ENCODE data around the gene SCLY.
A peak's percentile ranks its signal among the peaks of the same experiment; 100 is the strongest.

SCLY gene

DNA sequence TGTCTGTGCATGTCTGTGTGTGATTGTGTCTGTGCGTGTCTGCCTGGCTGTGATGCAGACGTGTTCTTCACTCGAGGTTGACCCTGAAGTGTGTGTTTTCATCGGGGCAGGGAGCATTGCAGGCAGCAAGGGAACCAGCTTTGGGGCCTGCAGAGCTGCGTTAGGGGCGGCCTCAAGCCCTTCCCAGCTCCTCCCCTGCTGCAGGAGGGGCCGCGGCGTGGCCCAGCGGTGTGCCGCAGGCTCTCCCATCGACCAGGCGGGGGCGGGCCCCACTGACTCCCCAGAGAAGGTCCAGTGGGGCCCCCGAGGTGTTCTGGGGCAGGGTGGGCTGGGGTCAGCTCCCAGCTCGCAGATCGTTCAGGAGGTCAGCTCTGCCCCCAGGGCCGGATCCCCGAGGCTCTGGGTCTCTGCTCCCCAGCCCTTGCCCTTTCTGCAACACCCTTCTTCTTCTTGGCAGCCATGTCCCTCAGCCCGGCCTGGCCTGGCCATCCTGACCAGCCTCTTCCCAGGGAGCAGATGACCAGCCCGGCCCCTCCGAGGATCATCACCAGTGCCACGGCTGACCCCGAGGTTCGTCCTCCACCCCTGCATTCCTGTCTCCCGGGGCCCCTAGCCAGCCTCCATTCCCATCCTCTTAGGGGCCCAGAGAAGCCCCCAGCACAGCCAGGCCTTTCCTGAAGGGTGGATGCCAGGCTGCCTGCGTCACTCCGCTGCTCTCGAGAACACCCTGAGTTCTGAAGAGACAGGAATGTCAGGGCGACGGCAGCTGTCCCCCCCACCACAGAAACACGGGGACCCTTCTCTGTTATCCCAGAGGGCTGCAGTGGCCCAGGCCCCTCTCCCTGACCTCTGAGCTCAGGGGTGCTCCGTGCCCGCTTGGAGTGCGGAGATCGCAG lies 66.6 kb downstream of the SCLY start:
- DNase-seq (ENCODE audit: low read depth in 2 of 2), result no peak

DNA sequence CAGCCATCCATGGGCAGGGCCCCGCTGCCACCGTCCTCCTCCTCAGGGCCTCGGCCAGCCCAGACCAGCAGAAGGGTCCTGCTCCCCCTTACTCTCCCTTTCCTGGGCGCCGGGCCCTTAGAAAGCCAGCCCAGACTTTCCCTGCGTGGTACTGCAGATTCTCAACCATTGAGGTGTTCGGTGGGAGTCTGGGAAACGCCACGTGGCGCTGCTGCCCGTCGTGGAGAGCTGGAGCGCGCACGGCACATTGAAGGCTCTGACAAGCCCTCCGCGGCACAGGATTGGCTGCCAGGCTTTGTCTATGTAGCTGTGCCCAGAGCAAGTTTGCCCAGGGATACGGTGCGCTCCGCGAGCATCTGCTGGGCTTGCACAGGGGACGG lies 67.2 kb downstream of the SCLY start:
- DNase-seq (ENCODE audit: low read depth in 2 of 2), result no peak

DNA sequence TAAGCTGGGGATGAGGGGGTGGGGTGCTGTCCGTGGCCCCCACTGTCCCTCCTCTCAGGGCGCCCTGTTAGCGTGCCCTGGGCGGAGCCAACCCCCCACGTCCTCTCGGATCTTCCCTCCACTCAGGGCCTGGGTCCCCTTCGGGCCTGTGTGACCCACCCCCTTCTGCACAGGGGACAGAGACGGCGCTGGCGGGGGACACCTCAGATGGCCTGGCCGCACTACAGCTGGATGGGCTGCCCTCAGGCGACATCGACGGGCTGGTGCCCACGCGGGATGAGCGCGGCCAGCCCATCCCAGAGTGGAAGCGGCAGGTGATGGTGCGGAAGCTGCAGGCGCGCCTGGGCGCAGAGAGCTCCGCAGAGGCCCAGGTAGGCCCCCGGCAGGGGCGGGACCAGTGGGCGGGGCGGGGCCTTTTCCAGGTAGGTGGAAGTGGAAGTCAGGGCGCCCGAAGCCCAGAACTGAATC lies 67.8 kb downstream of the SCLY start:
- DNase-seq (ENCODE audit: low read depth in 2 of 2), result no peak

DNA sequence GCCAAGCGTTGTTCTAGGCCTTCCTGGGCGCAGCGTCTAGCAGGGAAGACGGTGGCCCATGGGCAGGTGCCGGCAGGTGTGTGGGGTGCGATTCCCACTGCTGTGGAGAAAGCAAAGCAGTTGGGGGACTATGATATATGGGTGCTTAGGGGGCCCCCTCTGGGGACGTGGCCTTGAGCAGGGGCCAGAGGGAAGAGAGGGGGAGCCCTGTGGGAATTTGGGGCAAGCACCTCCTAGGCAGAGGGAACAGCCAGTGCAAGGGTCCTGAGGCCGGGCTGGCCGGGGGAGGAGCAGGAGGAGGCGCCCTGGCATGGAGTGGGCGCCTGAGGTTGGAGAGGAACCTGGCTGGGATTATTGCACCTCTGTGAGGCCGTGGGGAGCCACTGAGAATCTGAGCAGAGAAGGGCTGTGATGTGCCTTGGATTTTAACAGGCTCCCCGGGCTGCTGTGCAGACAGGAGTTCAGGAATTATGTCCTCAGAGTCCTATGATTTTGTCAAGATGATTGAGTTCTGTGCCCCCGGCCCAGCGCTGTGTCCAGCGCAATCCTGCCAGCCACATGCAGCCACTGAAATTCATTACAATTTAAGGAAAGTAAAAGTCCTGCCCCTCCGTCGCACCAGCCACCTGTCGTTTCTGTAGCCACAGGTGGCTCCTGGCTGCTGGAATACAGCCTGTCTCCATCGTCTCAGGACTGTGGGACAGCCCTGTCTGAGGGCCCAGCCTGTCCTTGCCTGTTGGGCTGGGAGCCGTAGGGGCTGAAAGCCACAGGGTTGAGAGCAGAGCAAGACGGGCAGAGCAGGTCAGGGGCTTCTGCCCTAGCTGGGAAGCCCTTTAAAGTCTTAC lies 68.6 kb downstream of the SCLY start:
- DNase-seq (ENCODE audit: low read depth in 2 of 2), result no peak

DNA sequence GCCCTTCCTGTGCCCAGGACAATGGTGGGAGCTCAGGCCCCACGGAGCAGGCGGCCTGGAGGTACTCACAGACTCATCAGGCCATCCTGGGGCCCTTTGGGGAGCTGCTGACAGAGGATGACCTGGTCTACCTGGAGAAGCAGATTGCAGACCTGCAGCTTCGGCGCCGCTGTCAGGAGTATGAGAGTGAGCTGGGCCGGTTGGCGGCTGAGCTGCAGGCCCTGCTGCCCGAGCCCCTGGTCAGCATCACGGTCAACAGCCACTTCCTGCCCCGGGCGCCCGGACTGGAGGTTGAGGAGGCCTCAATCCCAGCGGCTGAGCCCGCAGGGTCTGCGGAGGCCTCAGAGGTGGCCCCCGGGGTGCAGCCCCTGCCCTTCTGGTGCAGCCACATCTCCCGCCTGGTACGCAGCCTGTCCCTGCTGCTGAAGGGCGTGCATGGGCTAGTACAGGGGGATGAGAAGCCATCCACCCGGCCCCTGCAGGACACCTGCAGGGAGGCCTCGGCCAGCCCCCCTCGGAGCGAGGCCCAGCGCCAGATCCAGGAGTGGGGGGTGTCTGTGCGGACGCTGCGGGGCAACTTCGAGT lies 69.4 kb downstream of the SCLY start:
- no peak for DNase-seq (ENCODE audit: low read depth in 2 of 2)

DNA sequence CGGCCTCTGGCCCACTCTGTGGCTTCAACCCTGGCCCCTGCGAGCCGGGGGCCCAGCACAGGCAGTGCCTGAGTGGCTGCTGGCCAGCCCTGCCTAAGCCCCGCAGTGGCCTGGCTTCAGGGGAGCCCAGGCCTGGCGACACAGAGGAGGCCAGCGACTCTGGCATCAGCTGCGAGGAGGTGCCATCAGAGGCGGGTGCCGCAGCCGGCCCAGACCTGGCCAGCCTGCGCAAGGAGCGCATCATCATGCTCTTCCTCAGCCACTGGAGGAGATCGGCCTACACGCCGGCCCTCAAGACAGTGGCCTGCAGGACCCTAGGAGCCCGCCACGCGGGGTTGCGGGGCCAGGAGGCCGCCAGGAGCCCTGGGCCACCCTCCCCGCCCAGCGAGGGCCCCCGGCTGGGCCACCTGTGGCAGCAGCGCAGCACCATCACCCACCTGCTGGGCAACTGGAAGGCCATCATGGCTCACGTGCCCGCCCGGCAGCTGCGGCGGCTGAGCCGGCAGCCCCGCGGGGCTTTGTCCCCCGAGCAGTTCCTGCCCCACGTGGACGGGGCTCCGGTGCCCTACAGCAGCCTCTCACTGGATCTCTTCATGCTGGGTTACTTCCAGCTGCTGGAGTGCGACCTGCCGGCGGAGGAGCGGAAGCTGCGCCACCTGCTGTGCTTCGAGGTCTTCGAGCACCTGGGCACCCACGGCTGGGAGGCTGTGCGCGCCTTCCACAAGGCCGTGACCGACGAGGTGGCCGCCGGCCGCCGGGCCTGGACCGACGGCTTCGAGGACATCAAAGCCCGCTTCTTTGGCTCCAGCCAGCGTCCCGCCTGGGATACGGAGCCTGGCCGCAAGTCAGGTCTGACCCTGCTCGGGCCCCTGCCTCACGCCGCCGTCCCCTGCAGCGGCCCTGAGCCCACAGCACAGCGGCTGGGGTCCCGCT lies 70.2 kb downstream of the SCLY start:
- no peak for DNase-seq (ENCODE audit: low read depth in 2 of 2)

DNA sequence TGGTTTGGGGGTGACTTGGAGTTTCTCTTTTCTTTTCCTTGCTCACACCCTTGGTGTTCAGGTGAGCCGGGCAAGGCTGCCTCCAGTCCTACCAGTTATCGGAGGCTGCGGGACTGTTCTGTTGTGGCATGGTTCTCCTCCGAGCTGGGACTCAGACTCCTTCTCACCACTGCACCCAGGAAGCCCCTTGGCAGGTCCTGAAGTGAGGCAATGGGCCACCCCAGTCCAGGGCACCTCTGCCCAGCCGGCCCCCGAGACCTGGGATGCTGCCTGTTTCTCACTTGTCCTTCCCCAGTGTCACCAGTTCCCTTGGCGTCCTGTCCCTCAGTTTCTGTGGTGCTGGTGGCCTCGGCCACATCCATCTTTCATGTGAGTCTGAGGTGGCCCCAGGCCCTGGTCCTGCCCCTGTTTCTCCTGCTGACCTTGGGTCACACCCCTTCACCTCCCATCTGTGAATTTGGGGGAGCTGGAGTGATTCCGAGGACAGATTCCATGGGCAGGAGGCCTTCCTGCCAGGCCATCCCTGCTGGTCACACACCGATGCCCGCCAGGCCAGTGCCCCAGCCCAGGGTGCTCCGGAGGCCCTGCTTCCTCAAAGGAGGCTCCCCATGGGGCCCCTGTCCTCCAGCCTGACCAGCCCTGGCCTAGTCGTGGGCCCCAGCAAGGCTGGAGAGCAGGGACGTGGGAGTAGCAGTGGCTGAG lies 71.1 kb downstream of the SCLY start:
- DNase-seq (ENCODE audit: low read depth in 2 of 2), result no peak

DNA sequence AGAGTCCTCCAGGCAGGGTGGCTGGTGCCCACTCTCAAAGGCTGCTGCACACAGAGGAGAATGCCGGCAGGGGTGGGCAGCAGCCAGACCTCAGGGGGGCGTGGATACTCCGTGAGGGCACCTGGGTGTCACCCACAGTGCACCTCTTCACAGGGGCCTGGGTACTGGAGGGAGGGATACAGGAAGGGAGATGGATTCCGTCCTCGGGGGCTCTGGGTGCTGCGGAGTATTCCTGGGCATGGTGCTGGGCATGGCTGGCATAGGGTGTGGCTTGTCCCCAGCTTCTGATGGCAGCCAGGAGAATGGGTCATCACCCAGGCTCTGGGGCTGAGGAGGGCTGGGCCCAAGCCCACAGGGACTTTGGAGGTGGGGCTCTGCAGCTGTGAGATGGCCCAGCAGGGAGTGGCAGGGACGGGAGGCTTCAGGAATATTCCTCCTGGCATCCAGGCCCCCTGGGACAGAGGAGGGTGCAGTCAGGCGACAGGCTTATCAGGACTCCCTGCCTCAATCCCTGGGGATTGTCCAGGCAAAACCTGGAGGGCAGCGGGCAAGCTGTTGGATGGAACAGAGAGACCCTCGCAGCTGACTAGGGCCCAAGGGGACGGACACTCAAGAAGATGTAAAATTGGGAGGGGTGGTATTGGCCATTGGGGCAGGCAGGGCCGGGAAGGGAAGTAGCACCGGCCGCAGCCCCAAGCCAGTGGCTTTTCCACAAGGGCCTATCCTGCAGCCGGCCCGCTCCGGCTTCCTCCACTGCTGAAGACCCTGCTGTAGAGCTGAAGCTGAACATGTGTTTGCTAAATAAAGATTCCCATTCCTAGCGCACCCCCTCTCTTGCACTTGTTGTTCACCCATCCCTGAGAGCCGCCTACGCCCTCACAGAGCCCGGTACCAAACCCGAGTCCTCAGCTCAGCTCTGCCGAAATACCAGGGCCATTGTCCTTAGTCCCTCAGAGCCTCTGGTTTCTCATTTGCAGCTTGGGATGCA lies 72.0 kb downstream of the SCLY start:
- DNase-seq (ENCODE audit: low read depth in 2 of 2), result no peak

DNA sequence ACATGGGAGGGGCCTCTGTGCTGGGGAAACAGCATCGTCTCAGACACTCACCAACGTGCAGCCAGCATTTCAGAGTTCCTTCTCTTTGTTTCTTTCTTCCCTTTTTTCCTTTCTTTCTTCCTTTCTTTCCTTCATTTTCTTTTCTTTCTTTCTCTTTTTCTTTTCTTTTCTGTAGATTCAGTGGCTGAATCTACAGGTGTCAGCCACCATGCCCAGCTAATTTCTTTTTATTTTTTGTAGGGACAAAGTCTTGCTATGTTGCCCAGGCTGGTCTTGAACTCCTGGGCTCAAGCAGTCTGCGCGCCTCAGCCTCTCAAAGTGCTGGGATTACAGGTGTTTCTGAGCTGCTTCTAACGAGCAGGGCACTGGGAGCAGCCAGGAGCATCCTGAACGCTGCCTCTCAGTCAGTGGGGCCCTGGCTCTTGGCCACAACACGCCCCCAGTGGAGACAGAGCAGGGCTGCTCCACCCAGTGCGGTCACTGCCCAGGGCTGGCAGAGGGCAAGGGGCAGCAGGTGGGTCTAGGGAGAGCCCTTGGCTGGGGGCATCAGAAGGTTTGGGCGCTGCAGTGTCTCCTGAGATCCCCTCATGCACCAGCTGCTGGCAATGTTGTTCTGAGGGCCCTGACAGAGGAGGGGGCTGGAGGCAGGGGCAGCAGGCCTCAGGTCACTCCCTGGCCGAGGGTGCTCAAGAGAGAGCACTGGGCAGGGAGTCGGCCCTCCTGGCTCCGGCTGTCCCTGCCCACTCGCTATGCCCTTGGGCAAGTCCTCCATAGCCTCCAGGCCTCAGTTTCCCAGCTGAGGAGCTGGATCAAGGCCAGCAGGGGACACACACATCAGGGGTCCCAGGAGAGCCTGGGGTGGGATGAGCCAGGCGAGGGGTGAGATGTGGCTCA lies 72.9 kb downstream of the SCLY start:
- DNase-seq (ENCODE audit: low read depth in 2 of 2), result no peak

DNA sequence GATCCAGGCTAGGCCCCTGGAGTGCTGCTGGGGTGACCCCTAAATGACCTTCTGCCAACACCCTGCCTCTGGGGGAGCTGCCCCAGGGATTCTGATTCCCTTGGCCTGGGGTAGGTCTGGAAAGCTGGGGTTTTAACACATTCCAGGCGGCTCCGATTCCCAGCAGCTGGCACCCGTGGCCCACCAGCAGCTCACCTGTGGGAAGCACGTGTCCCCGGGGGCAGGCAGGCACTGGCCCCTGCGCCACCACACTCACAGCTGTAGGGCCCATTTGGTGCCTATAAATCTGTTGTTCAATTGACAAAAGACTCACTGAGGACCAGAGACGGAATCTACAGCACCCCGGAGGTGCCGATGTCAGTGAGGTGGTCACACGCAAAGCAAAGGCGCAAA lies 73.6 kb downstream of the SCLY start:
- DNase-seq (ENCODE audit: low read depth in 2 of 2), result no peak

DNA sequence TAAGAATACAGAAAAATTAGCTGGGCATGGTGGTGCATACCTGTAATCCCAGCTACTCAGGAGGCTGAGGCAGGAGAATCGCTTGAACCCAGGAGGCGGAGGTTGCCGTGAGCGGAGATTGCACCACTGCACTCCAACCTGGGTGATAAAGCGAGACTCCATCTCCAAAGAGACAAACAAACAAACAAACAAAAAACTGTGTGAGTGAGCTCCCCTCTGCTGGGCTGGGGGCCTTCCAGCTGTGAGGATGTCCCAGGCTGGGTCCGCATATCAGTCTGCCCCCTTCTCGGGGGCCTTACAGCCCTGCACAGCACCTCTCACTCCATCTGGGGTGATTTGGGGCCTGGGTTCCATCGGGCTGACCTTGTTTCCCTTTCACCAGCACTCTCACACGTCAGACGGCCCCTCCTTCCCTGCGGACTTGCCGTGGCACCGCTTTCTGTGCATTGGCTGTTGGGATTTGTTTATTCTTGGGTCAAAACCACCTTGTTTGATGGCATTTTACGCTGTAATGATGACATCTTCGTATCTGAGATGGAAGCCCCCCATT lies 74.9 kb downstream of the SCLY start:
- DNase-seq (ENCODE audit: low read depth in 2 of 2), result no peak

DNA sequence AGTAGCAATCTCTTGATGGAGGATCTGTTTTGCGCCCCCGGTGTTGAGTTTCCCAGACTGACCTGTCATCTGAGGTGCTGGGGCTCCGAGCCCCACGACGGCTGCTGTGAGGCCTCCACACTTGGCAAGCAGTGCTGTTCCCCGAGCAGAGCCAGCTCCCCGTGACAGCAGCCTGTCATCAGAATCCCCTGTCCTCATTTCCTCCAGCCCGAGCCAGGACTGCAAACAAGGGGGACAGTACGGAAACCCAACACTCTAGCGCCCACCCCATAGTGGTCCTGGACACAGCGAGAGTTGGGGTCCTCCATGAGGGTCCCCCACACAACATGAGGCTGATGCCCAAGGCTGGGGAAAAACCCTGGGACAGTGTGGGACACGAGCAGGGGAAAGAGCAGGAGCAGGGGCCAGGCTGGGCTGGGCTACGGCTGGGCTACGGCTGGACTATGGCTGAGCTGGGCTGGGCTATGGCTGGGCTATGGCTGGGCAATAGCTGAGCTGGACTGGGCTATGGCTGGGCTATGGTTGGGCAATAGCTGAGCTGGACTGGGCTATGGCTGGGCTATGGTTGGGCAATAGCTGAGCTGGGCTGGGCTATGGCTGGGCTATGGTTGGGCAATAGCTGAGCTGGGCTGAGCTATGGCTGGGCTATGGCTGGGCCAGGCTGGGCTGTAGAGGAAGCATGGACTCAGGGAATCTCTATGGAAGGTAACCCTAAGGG lies 76.2 kb downstream of the SCLY start:
- no peak for DNase-seq (ENCODE audit: low read depth in 2 of 2)

DNA sequence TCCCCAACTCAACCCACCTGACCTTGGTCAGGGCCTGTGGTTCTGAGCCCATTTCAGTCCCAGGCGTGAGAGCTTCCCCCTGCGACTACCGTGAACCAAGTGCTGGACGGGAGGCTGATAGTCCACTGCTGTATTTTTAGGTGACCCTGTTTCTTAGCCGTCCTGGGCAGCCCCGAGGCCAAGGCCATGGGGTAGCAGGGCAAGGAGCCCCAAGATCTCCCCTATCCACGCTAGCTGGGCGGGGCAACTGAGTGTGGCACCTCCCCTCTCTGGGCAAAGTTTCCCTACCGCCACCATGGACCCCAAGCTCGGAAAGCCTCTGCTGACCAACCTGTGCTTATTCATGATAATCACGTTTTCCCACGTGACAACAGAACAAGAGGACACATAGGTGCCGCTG lies 77.1 kb downstream of the SCLY start:
- DNase-seq (ENCODE audit: low read depth in 2 of 2), result no peak

DNA sequence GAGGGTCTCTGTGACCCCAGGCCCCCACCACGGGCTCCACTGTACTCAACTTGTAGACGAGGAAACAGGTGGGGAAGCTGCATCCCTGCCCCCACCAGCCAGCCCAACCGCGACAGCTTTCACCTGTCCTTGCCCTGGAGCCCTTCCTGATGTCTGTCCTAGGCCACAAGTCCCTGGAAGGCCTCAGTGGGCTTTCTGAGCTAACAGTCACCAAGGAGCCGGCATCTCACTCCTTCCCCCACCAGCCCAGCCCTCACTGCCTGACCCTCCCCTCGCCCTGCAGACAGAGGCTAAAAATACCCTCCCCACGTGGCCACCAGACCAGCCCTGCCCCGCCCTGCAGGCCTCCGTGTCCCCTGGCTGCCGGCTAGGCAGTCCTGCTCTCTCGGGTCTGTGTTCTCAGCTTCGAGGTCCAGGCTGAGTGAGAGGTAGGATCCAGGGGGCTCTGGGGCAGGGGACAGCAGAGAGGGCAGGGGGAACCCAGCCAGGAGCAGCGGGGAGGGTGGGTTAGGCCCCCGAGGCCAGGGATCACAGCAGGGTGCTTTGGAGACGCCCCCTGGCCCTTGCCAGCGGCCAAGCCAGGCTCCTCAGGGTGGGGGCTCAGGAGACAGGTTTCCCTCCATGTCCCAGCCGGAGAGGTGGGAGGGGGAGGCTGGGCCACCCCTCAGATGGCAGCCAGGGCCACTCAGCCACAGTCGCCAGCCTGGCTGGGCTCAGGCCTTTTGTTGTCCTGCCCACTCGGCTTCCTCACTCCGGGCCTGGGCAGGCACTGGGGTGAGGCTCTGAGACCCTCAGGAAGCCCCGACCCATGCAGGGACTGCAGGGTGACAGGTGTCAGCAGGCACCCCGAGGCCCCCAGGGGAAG lies 77.8 kb downstream of the SCLY start, which contains the start of gene KLHL30:
KLHL30 (plus strand) TSS at position 338 of the 865 bp plus-strand sequence. CDS start 2,087 bp downstream, outside the sequence.
- DNase-seq (ENCODE audit: low read depth in 2 of 2), result no peak

DNA sequence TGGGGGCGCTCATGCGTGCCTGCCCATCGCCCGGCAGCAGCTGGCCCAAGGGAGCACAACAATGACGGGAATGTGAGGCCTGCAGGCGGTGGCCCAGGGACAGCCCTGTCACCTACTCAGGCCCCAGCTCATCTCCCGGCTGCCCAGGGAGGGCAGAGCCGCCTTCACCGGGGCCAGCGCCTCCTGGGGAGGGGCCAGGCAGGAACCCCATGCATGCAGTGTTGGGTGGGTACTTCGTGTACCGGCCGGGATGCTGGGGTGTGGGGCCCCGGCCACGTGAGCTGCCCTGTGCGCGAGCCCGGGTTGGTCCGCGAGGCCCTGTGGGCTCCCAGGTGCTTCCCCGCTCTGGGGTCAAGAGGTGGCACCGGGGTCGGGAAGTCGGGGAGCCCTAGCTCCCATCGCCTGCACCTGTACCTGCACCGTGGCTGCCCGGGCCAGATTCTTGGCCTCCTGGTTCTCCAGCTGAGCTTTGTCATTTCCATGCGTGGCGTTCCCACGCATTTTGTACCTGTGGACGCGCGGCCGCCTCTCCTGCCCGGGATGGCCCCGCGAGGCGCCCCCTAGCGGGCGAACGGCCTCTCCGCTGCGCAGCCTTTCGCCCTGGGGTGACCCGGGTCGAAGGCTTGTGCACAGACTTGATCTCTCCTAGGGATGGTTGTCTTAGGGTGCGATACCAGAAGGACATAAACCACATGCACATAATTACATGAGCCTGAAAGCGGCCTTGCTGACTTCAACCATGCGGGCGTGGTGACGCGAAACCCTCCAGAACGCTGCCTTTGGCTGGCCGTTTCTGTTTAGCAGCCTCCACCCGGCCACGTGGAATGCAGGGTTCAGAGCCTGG lies 78.6 kb downstream of the SCLY start:
- peak; percentile 18 to 32 for DNase-seq (ENCODE audit: low read depth in 2 of 2)

All from stimulated activated CD4-positive, alpha-beta T cell treated with anti-CD3 and anti-CD28 coated beads, Interleukin-1b, Interleukin-23, amount 100 ng/mL, for 4 hours (primary cell).